Colonic mucosa (tissue), 4 donors: ENCODE data around the gene IMPA2. TPM values are rescaled to one million over a fixed set of nuclear protein-coding genes. Genes with fewer than 3 reads are reported as not detected.

Experiments
- DNase-seq: peaks from one replicate; pipeline ENCODE4 v3.0.0-alpha.2; 2020
- H3K27ac ChIP-seq: fragments of 200-600 bp; one replicate; pipeline ENCODE4 v1.8.0; 2021
- H3K27me3 ChIP-seq: fragments of 200-600 bp; one replicate; pipeline ENCODE4 v1.8.0; 2021
- H3K36me3 ChIP-seq: fragments of 200-600 bp; one replicate; pipeline ENCODE4 v1.8.0; 2021
- H3K4me1 ChIP-seq: fragments of 200-600 bp; one replicate; pipeline ENCODE4 v1.8.0; 2021; ENCODE audit warnings: mild to moderate bottlenecking
- H3K4me3 ChIP-seq: fragments of 200-600 bp; one replicate; pipeline ENCODE4 v1.8.0; 2021
- H3K9ac ChIP-seq, 2 donors: one replicate each; pipeline ENCODE4 v1.7.0; 2013; ENCODE audit warnings: control low read depth in 2 of 2, low read depth in 2 of 2, low read length in 2 of 2
- H3K9me3 ChIP-seq: fragments of 200-600 bp; one replicate; pipeline ENCODE4 v1.8.0; 2021
- intact Hi-C: fragments of 100-400 bp; cut with DNase I; formaldehyde crosslinking; loops from one replicate; pipeline ENCODE4 v1.14.1; 2022
- total RNA-seq, 2 donors: library from RNA; stranded (reverse); fragmentation: NEBNext Ultra II Directional in 1 of 2; extraction: Animal tissue kit (Norgen Biotek cat#: 25700) in 1 of 2; gene quantifications; one replicate each; pipeline ENCODE4 v1.2.1, GENCODE V29; 2021
- TF ChIP-seq, protein P1 (sequence below): fragments of 200-600 bp; IDR thresholded peaks from one replicate; pipeline ENCODE4 v1.8.0; 2022; ENCODE audit warnings: antibody characterized with exemption, mild to moderate bottlenecking
- donor health status: healthy.
- donor health status: DM: no; HTN: no; CAD: no.
- donor health status: DM: no; HTN: no; CAD: no.

IMPA2 gene
- total RNA-seq, 2 donors from 2014 or later: 150 to 201 TPM

DNA sequence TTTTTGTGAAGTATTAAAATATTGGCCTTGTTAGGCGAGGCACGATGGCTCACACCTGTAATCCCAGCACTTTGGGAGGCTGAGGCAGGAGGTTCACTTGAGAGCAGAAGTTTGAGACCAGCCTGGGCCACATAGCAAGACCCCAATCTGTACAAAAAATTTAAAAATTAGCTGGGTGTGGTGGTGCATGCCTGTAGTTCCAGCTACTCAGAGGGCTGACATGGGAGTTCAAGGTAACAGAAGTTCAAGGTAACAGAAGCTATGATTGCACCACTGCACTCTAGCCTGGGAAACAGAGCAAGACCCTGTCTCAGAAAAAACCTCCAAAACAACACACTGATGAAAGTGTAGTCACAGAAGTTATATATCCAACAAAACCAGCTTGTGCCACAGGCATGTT, 39.8 kb downstream of the IMPA2 start:
- Histone ChIP-seq H3K27ac (no peak overlapping the region), H3K36me3 (no peaks in the 10 kb centered on the region)
- TF ChIP-seq, protein P1, sequence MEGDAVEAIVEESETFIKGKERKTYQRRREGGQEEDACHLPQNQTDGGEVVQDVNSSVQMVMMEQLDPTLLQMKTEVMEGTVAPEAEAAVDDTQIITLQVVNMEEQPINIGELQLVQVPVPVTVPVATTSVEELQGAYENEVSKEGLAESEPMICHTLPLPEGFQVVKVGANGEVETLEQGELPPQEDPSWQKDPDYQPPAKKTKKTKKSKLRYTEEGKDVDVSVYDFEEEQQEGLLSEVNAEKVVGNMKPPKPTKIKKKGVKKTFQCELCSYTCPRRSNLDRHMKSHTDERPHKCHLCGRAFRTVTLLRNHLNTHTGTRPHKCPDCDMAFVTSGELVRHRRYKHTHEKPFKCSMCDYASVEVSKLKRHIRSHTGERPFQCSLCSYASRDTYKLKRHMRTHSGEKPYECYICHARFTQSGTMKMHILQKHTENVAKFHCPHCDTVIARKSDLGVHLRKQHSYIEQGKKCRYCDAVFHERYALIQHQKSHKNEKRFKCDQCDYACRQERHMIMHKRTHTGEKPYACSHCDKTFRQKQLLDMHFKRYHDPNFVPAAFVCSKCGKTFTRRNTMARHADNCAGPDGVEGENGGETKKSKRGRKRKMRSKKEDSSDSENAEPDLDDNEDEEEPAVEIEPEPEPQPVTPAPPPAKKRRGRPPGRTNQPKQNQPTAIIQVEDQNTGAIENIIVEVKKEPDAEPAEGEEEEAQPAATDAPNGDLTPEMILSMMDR: no peak

DNA sequence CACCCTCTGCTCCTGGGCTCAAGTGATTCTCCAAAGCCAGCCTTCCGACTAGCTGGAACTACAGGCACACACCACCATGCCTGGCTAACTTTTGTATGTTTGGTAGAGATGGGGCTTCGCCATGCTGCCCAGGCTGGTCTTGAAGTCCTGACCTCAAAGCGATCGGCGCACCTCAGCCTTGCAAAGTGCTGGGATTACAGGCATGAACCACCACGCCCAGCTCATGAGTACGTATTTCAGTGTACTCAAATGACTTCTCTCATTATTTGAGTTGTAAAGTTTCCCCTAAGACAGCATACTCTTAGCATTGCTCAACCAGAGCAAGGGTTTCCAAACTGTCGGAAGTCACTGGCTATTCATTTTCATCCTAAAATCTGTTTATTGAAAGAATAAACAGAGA, 40.3 kb downstream of the IMPA2 start:
- TF ChIP-seq, protein P1: no peak
- no peak overlapping the region for H3K9ac ChIP-seq
- intact Hi-C loops: no loop called here
- H3K27me3 ChIP-seq: no peaks in the 10 kb centered on the region
- H3K9me3 ChIP-seq: no peaks in the 10 kb centered on the region
- H3K36me3 ChIP-seq: no peaks in the 10 kb centered on the region
- no peaks in the 10 kb centered on the region for H3K4me1 ChIP-seq
- H3K4me3 ChIP-seq: no peak overlapping the region
- no peak for DNase-seq
- no peak overlapping the region for H3K27ac ChIP-seq

More for the DNA sequence above, 39.8 kb downstream of the IMPA2 start:
- intact Hi-C loops: no loop called here
- Histone ChIP-seq H3K4me3 (no peak overlapping the region), H3K4me1 (no peaks in the 10 kb centered on the region), H3K9ac (no peak overlapping the region), H3K27me3 (no peaks in the 10 kb centered on the region), H3K9me3 (no peaks in the 10 kb centered on the region)
- DNase-seq: no peak

DNA sequence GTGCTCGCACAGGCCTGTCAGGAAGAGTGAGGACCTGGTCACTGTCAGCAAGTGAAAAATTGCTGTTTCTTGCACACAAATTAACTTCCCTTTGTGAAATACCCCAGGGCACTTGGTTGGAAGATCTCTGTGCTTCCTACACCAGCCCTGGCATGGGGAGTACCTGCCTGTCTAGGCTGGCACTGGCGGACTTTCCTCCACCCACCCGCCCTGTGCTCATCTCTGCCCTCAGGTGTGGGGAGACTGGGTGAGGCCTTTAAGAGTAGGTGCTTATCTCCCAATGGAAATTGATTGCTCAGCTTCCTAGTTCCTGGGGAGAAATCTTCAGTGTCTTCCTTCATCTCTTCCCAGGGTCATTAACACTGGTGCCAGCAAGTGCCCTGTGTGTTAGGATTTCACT, 42.1 kb downstream of the IMPA2 start:
- H3K4me3 ChIP-seq: no peak overlapping the region
- DNase-seq: no peak
- no peak overlapping the region for H3K9ac ChIP-seq
- TF ChIP-seq, protein P1: no peak
- no peak overlapping the region for H3K27ac ChIP-seq
- H3K36me3 ChIP-seq: no peaks in the 10 kb centered on the region
- no peaks in the 10 kb centered on the region for H3K9me3 ChIP-seq
- H3K4me1 ChIP-seq: no peaks in the 10 kb centered on the region
- no peaks in the 10 kb centered on the region for H3K27me3 ChIP-seq
- intact Hi-C loops: no loop called here

DNA sequence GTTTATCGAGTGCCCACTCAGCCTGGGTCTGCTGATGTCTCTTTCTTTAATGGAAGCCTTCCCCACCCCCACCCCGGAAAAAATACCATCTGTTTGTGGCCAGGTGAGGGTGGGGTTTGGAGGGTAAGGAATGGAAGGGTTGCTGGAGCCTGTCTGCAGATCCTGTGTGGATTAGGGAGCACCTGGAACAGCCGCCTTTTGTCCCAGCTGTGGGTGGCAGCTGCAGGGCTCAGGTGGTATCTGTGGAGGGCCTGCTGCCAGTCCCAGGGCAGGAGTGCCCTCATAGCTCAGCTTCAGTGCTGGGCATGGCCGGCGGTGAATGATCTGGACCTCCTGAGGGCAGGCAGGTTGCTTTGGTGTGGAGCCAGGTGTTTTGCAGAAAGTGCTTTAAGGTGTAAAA, 45.3 kb downstream of the IMPA2 start:
- intact Hi-C loops: no loop called here
- no peak overlapping the region for H3K9ac ChIP-seq
- no peaks in the 10 kb centered on the region for H3K27me3 ChIP-seq
- no peaks in the 10 kb centered on the region for H3K4me1 ChIP-seq
- TF ChIP-seq, protein P1: no peak
- H3K27ac ChIP-seq: no peak overlapping the region
- no peaks in the 10 kb centered on the region for H3K9me3 ChIP-seq
- H3K4me3 ChIP-seq: no peak overlapping the region
- DNase-seq: no peak
- no peaks in the 10 kb centered on the region for H3K36me3 ChIP-seq

DNA sequence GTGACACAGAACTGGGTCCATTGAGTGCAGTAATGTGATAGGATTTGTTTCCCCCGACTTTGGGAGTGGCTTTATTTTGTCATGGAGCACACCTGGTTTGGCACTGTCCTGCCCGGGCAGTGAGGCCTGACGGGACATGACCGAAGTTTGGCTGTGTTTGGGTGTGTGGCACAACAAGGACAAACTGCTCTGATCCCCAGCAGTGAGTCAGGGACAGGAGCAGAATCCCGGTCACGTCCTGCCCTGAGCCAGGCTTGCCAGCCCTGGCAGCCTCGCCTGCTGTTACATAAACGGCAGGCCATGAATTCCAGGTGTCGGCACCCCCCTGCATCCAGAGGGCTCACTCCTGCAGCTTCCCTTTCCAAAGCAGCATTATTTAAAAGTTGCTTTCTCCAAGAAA, 45.7 kb downstream of the IMPA2 start:
- Histone ChIP-seq H3K27ac (no peak overlapping the region), H3K4me1 (no peaks in the 10 kb centered on the region), H3K27me3 (no peaks in the 10 kb centered on the region), H3K9ac (no peak overlapping the region), H3K4me3 (no peak overlapping the region), H3K36me3 (no peaks in the 10 kb centered on the region), H3K9me3 (no peaks in the 10 kb centered on the region)
- DNase-seq: no peak
- intact Hi-C loops: no loop called here
- TF ChIP-seq, protein P1: no peak

DNA sequence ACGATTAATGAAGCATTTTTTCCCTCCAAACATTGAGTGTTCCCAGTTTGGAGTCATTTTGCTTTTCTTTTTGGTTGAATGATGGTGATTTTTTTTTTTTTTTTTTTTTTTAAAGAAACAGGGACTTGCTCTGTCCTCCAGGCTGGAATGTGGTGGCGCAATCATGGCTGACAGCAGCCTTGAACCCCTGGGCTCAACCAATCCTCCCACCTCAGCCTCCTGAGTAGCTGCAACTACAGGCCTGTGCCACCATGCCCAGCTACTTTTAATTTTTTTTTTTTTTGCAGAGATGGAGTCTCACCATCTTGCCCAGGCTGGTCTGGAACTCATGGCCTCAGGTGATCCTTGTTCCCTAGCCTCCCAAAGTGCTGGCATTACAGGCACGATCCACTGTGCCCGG, 46.2 kb downstream of the IMPA2 start:
- H3K36me3 ChIP-seq: no peaks in the 10 kb centered on the region
- DNase-seq: no peak

More for the DNA sequence above, 46.2 kb downstream of the IMPA2 start:
- Histone ChIP-seq H3K27me3 (no peaks in the 10 kb centered on the region), H3K4me3 (no peak overlapping the region), H3K27ac (no peak overlapping the region), H3K4me1 (no peaks in the 10 kb centered on the region), H3K9me3 (no peaks in the 10 kb centered on the region), H3K9ac (no peak overlapping the region)
- intact Hi-C loops: no loop called here
- TF ChIP-seq, protein P1: no peak
